Activated CD8-positive, alpha-beta T cell treated with anti-CD3 and anti-CD28 coated beads, Interleukin-2, amount 10 ng/mL, durations not matched to agents 7 days and 5 days (primary cell): ENCODE measurements around the gene RXRA. TPM values are rescaled to one million over a fixed set of nuclear protein-coding genes. Genes with fewer than 3 reads are reported as not detected.
A peak's percentile ranks its signal among the peaks of the same experiment; 100 is the strongest.

Source experiments
- ATAC-seq: fragments of 150-1000 bp; cut with Tn5 transposase; one replicate; pipeline ENCODE4 v1.10.0; 2021; ENCODE audit warnings: moderate library complexity
- CTCF ChIA-PET: fragments of 350-600 bp; sonication (Branson Sonifier 250); formaldehyde crosslinking; loops from one replicate; lab custom pipeline; 2021; ENCODE audit warnings: antibody characterized with exemption; lab: Charles Lee
- POLR2A ChIA-PET: fragments of 350-600 bp; sonication (Branson Sonifier 250); formaldehyde crosslinking; loops from one replicate; lab custom pipeline; 2021; ENCODE audit warnings: antibody characterized with exemption; lab: Charles Lee
- DNase-seq: peaks from one replicate; pipeline ENCODE4 v3.0.0-alpha.2; 2020
- H3K27ac Mint-ChIP-seq: one replicate; pipeline ENCODE4 v1.8.0; 2021; ENCODE audit warnings: mild to moderate bottlenecking, mixed read lengths
- H3K27me3 Mint-ChIP-seq: one replicate; pipeline ENCODE4 v1.8.0; 2021; ENCODE audit warnings: low read depth, mixed read lengths
- H3K36me3 Mint-ChIP-seq: one replicate; pipeline ENCODE4 v1.8.0; 2021; ENCODE audit warnings: low read depth, mixed read lengths
- H3K4me1 Mint-ChIP-seq: one replicate; pipeline ENCODE4 v1.8.0; 2021; ENCODE audit warnings: low read depth, mixed read lengths
- H3K4me3 Mint-ChIP-seq: one replicate; pipeline ENCODE4 v1.8.0; 2021; ENCODE audit warnings: mild to moderate bottlenecking, mixed read lengths
- H3K9me3 Mint-ChIP-seq: one replicate; pipeline ENCODE4 v1.8.0; 2022; ENCODE audit warnings: mixed read lengths; ENCODE audit not compliant: insufficient read depth
- total RNA-seq, 2 experiments: library from RNA; stranded (reverse); gene quantifications; one replicate each; pipeline ENCODE4 v1.2.3, GENCODE V29; 2021

The RXRA gene
- total RNA-seq, 2 experiments from 2014 or later = 3.8 to 4.2 TPM

DNA sequence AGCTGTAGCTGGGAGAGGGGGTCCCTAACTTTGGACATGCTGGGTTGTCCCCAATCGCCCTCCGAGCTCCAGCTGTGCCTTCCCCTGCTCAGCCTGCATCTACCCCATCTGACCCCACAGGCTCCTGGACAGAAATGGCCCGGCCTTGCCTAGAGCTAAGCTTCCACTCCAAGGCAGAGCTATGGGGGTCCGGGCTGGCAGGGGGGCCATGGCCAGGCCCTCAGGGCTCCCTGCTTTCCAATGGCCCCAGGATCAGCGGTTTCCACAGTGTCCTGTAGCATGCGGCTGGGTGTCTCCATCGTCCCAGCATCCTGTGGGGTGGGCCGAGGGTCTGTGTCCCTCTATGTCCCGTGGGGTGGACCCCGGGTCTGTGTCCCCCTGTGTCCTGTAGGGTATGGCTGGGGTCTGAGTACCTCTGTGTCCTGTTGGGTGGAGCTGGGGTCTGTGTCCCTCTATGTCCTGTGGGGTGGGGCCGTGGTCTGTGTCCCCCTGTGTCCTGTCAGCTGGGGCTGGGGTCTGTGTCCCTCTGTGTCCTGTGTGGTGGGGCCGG lies 130.6 kb downstream of the RXRA start:
- peak overlapping the region; percentile 95 for H3K27ac Mint-ChIP-seq
- no peaks in the 10 kb centered on the region for H3K9me3 Mint-ChIP-seq
- no peaks in the 10 kb centered on the region for H3K27me3 Mint-ChIP-seq
- no peaks in the 10 kb centered on the region for H3K36me3 Mint-ChIP-seq
- ChIA-PET CTCF (interaction anchor here (1.2 to 1.3 kb wide), 3 partner anchors 14 to 286 kb away, joined by 3 to 6 read pairs (median 4); no protein-coding TSS in a partner anchor), POLR2A (interaction anchor here (1.2 to 1.6 kb wide), 2 partner anchors 15 to 292 kb away, joined by 4 read pairs; no protein-coding TSS in a partner anchor)
- ATAC-seq = no peak
- no peak overlapping the region for H3K4me3 Mint-ChIP-seq
- H3K4me1 Mint-ChIP-seq = peaks cover 17% of the 10 kb centered on the region
- DNase-seq = no peak

GRCh38 chr9:134457321-134458206 lies 131.3 kb downstream of the RXRA start:
- Mint-ChIP-seq H3K27me3 (no peaks in the 10 kb centered on the region), H3K4me3 (no peak overlapping the region), H3K4me1 (peaks cover 17% of the 10 kb centered on the region), H3K9me3 (no peaks in the 10 kb centered on the region), H3K27ac (peak overlapping the region; percentile 95), H3K36me3 (no peaks in the 10 kb centered on the region)
- ATAC-seq (no peak), DNase-seq (no peak)
- ChIA-PET CTCF (interaction anchor here (1.2 to 3.2 kb wide), 2 partner anchors 9 to 282 kb away, joined by 4 to 14 read pairs; no protein-coding TSS in a partner anchor), POLR2A (interaction anchor here (1.2 kb wide), 1 partner anchor 293 kb away, joined by 4 read pairs; no protein-coding TSS in a partner anchor)

DNA sequence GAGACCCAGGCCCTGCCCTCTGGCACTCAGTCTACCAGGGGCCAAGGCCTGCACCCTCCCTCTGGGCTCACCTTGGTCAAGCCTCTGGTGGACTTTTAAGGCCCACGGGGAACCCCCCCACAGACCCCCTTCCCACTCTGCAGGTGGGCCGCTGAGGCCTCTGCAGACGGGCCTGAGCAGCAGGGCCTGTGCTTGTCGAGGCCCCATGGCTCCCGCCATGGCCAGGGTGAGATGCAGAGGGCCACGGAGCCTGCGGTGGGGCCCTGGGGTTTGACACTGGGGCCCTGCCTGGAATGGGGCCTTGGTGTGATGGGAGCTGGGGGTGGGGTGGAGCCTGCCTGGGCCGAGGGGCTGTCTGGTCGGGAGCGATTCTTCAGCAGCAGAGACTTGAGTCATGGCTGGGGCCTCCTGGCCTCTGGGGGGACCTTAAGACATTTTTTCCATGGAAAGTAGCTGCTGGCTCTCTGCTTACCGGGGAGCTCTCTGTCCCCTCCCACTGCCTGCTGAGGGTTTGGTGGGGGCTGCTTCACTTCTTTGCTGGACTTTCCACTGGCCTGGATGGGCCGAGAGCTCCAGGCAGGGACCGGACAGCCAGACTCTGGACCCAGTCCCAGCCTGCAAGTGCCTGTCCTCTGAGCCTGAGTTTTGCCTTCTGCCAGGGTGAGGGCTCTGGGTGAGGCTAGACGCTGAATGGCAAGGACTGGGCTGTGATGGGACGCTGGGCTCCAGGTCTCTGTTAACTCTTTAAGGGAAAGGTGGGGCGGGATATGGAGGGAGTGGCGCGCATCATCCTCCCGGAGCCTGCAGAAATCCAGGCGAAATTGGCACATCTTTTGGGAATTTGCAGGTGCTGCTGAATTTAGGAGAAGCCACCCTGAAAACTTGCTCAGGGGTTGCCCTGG lies 132.2 kb downstream of the RXRA start:
- Mint-ChIP-seq H3K4me3 (no peak overlapping the region), H3K9me3 (no peaks in the 10 kb centered on the region), H3K36me3 (no peaks in the 10 kb centered on the region), H3K27me3 (no peaks in the 10 kb centered on the region), H3K27ac (peak overlapping the region; percentile 46), H3K4me1 (peaks cover 17% of the 10 kb centered on the region)
- ATAC-seq = no peak
- ChIA-PET CTCF (interaction anchor here (3.2 kb wide), 1 partner anchor 10 kb away, joined by 14 read pairs; no protein-coding TSS in a partner anchor), POLR2A (no interaction called here)
- DNase-seq = no peak

GRCh38 chr9:134459164-134459563 lies 132.9 kb downstream of the RXRA start:
- peaks cover 17% of the 10 kb centered on the region for H3K4me1 Mint-ChIP-seq
- no peak overlapping the region for H3K27ac Mint-ChIP-seq
- ChIA-PET POLR2A (no interaction called here), CTCF (interaction anchor here (1.0 to 3.2 kb wide), 2 partner anchors 10 to 13 kb away, joined by 3 to 14 read pairs; no protein-coding TSS in a partner anchor)
- no peaks in the 10 kb centered on the region for H3K9me3 Mint-ChIP-seq
- ATAC-seq (no peak), DNase-seq (no peak)
- H3K27me3 Mint-ChIP-seq = no peaks in the 10 kb centered on the region
- H3K4me3 Mint-ChIP-seq = no peak overlapping the region
- H3K36me3 Mint-ChIP-seq = no peaks in the 10 kb centered on the region

DNA sequence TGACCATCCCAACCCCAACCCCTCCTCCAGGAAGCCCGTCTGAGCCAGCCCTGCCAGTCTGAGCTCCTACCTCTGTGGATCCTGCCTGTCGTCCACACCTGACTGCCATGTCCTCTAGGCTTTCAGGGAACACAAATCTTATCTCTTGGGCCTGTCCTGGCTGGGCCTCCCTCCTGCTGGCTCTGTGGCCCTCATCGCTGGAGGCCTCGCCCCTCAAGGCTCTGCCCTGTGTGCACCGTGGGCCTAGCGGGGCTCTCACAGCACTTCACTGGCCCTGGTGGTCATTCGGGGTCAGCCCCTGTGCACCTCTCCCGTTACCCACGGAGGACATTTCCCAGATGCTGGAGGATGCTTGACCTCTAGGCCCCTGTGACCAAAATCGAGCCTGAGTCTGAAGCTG lies 133.3 kb downstream of the RXRA start:
- H3K36me3 Mint-ChIP-seq = no peaks in the 10 kb centered on the region
- H3K27ac Mint-ChIP-seq = no peak overlapping the region
- no peaks in the 10 kb centered on the region for H3K9me3 Mint-ChIP-seq
- H3K4me3 Mint-ChIP-seq = no peak overlapping the region
- CTCF ChIA-PET = interaction anchor here (1.0 to 3.2 kb wide), 2 partner anchors 11 to 13 kb away, joined by 3 to 14 read pairs; no protein-coding TSS in a partner anchor
- no peak for ATAC-seq
- DNase-seq = no peak
- H3K27me3 Mint-ChIP-seq = no peaks in the 10 kb centered on the region
- peaks cover 17% of the 10 kb centered on the region for H3K4me1 Mint-ChIP-seq
- POLR2A ChIA-PET = no interaction called here

DNA sequence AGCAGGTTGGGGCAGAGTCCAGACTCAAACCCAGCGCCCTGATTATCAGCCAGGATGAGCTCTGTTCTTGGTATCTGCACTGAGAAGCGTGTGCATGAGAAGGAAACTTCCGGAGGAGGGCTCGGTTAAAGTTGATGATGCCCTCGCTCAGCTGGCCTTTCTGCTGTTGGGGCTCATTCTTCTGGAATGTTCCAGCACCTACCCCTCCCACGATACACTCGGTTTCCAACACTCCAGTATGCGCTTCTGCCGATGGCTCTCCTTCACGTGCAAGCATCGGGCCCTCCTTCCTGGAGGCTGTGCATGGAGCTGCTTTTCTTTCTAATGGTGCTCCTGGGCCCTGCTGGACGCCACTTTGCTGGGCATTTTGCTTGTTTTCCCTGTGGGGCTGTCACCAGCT lies 134.0 kb downstream of the RXRA start:
- CTCF ChIA-PET = interaction anchor here (1.0 to 3.2 kb wide), 2 partner anchors 11 to 12 kb away, joined by 3 to 14 read pairs; no protein-coding TSS in a partner anchor
- no peak for DNase-seq

GRCh38 chr9:134460896-134461295 lies 134.6 kb downstream of the RXRA start:
- no peak for ATAC-seq
- Mint-ChIP-seq H3K27ac (no peak overlapping the region), H3K36me3 (no peaks in the 10 kb centered on the region), H3K9me3 (no peaks in the 10 kb centered on the region), H3K4me3 (no peak overlapping the region), H3K4me1 (peaks cover 13% of the 10 kb centered on the region), H3K27me3 (no peaks in the 10 kb centered on the region)
- no peak for DNase-seq
- ChIA-PET POLR2A (no interaction called here), CTCF (interaction anchor here (3.2 kb wide), 1 partner anchor 12 kb away, joined by 14 read pairs; no protein-coding TSS in a partner anchor)

More for the DNA sequence above, 134.0 kb downstream of the RXRA start:
- Mint-ChIP-seq H3K4me3 (no peak overlapping the region), H3K36me3 (no peaks in the 10 kb centered on the region), H3K4me1 (peaks cover 17% of the 10 kb centered on the region), H3K27ac (no peak overlapping the region), H3K27me3 (no peaks in the 10 kb centered on the region), H3K9me3 (no peaks in the 10 kb centered on the region)
- no peak for ATAC-seq
- POLR2A ChIA-PET = no interaction called here

- POLR2A ChIA-PET = no interaction called here
Observed at GRCh38 chr9:134461426-134461982, 135.2 kb downstream of the RXRA start.

DNA sequence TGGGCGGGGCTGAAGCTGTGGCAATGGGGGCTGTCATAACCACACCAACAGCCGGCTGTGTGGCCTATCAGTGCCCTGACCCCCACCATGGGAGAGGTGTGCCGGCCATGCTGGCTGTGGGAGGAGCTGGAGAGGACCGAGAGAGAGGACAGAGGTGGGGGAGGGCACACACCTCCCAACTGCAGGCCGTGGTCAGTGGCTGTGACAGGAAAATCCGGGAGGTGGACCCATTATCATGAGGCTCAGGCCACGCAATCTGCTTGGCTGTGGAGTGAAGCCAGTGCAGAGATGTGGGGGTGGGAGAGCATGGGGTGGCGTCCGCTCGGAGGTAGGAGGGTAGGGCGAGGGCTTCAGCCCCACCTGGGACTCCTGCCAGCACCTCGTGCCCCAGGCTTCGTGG lies 136.1 kb downstream of the RXRA start:
- CTCF ChIA-PET = interaction anchor here (1.9 kb wide), 1 partner anchor 14 kb away, joined by 6 read pairs; no protein-coding TSS in a partner anchor
- POLR2A ChIA-PET = no interaction called here

More at GRCh38 chr9:134461426-134461982, 135.2 kb downstream of the RXRA start:
- CTCF ChIA-PET = interaction anchor here (1.9 kb wide), 1 partner anchor 13 kb away, joined by 6 read pairs; no protein-coding TSS in a partner anchor
- Mint-ChIP-seq H3K4me3 (no peak overlapping the region), H3K27me3 (no peaks in the 10 kb centered on the region), H3K36me3 (no peaks in the 10 kb centered on the region), H3K9me3 (no peaks in the 10 kb centered on the region), H3K27ac (no peak overlapping the region), H3K4me1 (peaks cover 8% of the 10 kb centered on the region)
- no peak for ATAC-seq
- no peak for DNase-seq

GRCh38 chr9:134463280-134463679 lies 137.0 kb downstream of the RXRA start:
- Mint-ChIP-seq H3K27ac (no peak overlapping the region), H3K9me3 (no peaks in the 10 kb centered on the region), H3K27me3 (no peaks in the 10 kb centered on the region), H3K4me3 (no peak overlapping the region), H3K4me1 (no peaks in the 10 kb centered on the region), H3K36me3 (no peaks in the 10 kb centered on the region)
- DNase-seq (no peak), ATAC-seq (no peak)
- ChIA-PET CTCF (interaction anchor here (1.0 to 1.9 kb wide), 2 partner anchors 14 to 15 kb away, joined by 3 to 6 read pairs; no protein-coding TSS in a partner anchor), POLR2A (no interaction called here)

More for the DNA sequence above, 136.1 kb downstream of the RXRA start:
- Mint-ChIP-seq H3K4me1 (peaks cover 2% of the 10 kb centered on the region), H3K27me3 (no peaks in the 10 kb centered on the region), H3K9me3 (no peaks in the 10 kb centered on the region), H3K27ac (no peak overlapping the region), H3K4me3 (no peak overlapping the region), H3K36me3 (no peaks in the 10 kb centered on the region)
- DNase-seq (no peak), ATAC-seq (no peak)
